GM23338 (cell line): ENCODE measurements around the gene CBARP. TPM values are rescaled to one million over a fixed set of nuclear protein-coding genes. Genes with fewer than 3 reads are reported as not detected.
A peak's percentile ranks its signal among the peaks of the same experiment; 100 is the strongest.
"Not testable (repeated sequence)": the region's sequence is repeated elsewhere in the genome, so short reads cannot be mapped to it uniquely, and the experiment has no call there.

ENCODE experiments used
- ATAC-seq: fragments of 200-7000 bp; cut with Tn5 transposase; 3 replicates; pipeline ENCODE4 v1.9.1; 2020
- DNase-seq: peaks from one replicate; pipeline ENCODE4 v3.0.0-alpha.2; 2015; ENCODE audit warnings: low spot score
- H2AFZ ChIP-seq: fragments of 200-600 bp; sonication (generic); 2 replicates; pipeline ENCODE4 v1.8.0; 2016; ENCODE audit warnings: antibody characterized with exemption, mild to moderate bottlenecking, moderate library complexity
- H3F3A ChIP-seq: fragments of 200-600 bp; sonication (generic); replicated peaks from 2 replicates; pipeline ENCODE4 v1.8.0; 2017; ENCODE audit warnings: antibody characterized with exemption, mixed run types, low read depth
- H3K27ac ChIP-seq: fragments of 200-600 bp; sonication (generic); 2 replicates; pipeline ENCODE4 v1.6.1; 2016; ENCODE audit warnings: low read depth
- H3K27me3 ChIP-seq: fragments of 200-600 bp; sonication (generic); 2 replicates; pipeline ENCODE4 v1.8.0; 2016; ENCODE audit warnings: mild to moderate bottlenecking, mixed run types, moderate library complexity; ENCODE audit not compliant: insufficient read depth
- H3K36me3 ChIP-seq: fragments of 200-600 bp; sonication (generic); 2 replicates; pipeline ENCODE4 v1.8.0; 2016; ENCODE audit warnings: mild to moderate bottlenecking; ENCODE audit not compliant: insufficient read depth
- H3K4me1 ChIP-seq: fragments of 200-600 bp; sonication (generic); 2 replicates; pipeline ENCODE4 v1.8.0; 2016; ENCODE audit warnings: mild to moderate bottlenecking, moderate library complexity; ENCODE audit not compliant: insufficient read depth
- H3K4me2 ChIP-seq: fragments of 200-600 bp; sonication (generic); 2 replicates; pipeline ENCODE4 v1.7.1; 2017; ENCODE audit warnings: mixed run types
- H3K4me3 ChIP-seq: fragments of 200-600 bp; sonication (generic); 2 replicates; pipeline ENCODE4 v1.6.1; 2016; ENCODE audit warnings: mixed run types
- H3K79me2 ChIP-seq: fragments of 200-600 bp; sonication (generic); replicated peaks from 2 replicates; pipeline ENCODE4 v1.8.0; 2017; ENCODE audit warnings: mild to moderate bottlenecking; ENCODE audit not compliant: insufficient read depth
- H3K9me2 ChIP-seq: fragments of 200-600 bp; sonication (generic); 2 replicates; pipeline ENCODE4 v1.8.0; 2017; ENCODE audit not compliant: insufficient read depth
- H4K20me1 ChIP-seq: fragments of 200-600 bp; sonication (generic); replicated peaks from 2 replicates; pipeline ENCODE4 v1.8.0; 2017; ENCODE audit warnings: mild to moderate bottlenecking; ENCODE audit not compliant: insufficient read depth
- H3K27ac Mint-ChIP-seq: 2 replicates; pipeline ENCODE4 v1.8.0; 2020; ENCODE audit warnings: inconsistent platforms, mild to moderate bottlenecking, moderate library complexity, mixed read lengths
- H3K27me3 Mint-ChIP-seq: 3 replicates; pipeline ENCODE4 v1.8.0; 2022; ENCODE audit warnings: low read depth, mild to moderate bottlenecking, moderate library complexity, mixed read lengths, inconsistent platforms; ENCODE audit not compliant: insufficient read depth, poor library complexity
- H3K36me3 Mint-ChIP-seq: 3 replicates; pipeline ENCODE4 v1.8.0; 2021; ENCODE audit warnings: low read depth, mild to moderate bottlenecking, inconsistent platforms, moderate library complexity, mixed read lengths
- H3K4me1 Mint-ChIP-seq: 3 replicates; pipeline ENCODE4 v1.8.0; 2020; ENCODE audit warnings: mild to moderate bottlenecking, inconsistent platforms, mixed read lengths
- H3K4me3 Mint-ChIP-seq: 3 replicates; pipeline ENCODE4 v1.8.0; 2021; ENCODE audit warnings: moderate library complexity, mild to moderate bottlenecking, inconsistent platforms, mixed read lengths
- H3K9me3 Mint-ChIP-seq: 3 replicates; pipeline ENCODE4 v1.8.0; 2020; ENCODE audit warnings: moderate library complexity, mild to moderate bottlenecking, inconsistent platforms, mixed read lengths
- CREB1 ChIP-seq: fragments of 250-450 bp; sonication (Bioruptor Pico); IDR thresholded peaks from 2 replicates; pipeline ENCODE4 v1.5.0; 2020; ENCODE audit warnings: low read depth, mild to moderate bottlenecking, moderate library complexity
- CTCF ChIP-seq, 2 experiments: fragments of 200-600 bp in 1 of 2; sonication (generic) in 1 of 2; conservative IDR thresholded peaks; 2 replicates each; pipeline versions ENCODE4 v1.5.1 to v1.6.1; 2016 to 2017; ENCODE audit warnings: antibody characterized with exemption in 2 of 2, low read depth in 2 of 2, mild to moderate bottlenecking in 2 of 2, moderate library complexity in 1 of 2
- EZH2phosphoT487 ChIP-seq: fragments of 200-600 bp; sonication (generic); IDR thresholded peaks from one replicate; pipeline ENCODE4 v1.8.1; 2018; ENCODE audit warnings: antibody characterized with exemption; ENCODE audit not compliant: unreplicated experiment
- JUNB ChIP-seq: IDR thresholded peaks from one replicate; pipeline ENCODE4 v1.6.1; 2016; ENCODE audit warnings: antibody characterized with exemption; ENCODE audit not compliant: unreplicated experiment
- POLR2AphosphoS5 ChIP-seq: IDR thresholded peaks from 2 replicates; pipeline ENCODE4 v1.6.1; 2016; ENCODE audit warnings: antibody characterized with exemption, low read depth
- REST ChIP-seq: IDR thresholded peaks from one replicate; pipeline ENCODE4 v1.6.1; 2018; ENCODE audit warnings: antibody characterized with exemption; ENCODE audit not compliant: unreplicated experiment
- STAT1 ChIP-seq: IDR thresholded peaks from one replicate; pipeline ENCODE4 v1.6.1; 2016; ENCODE audit warnings: antibody characterized with exemption; ENCODE audit not compliant: unreplicated experiment
- polyA plus RNA-seq: library from polyadenylated mRNA; unstranded; fragments of >200 nt; fragmentation: Nextera tagmentation; extraction: Ambion mirVana; gene quantifications from 2 replicates; pipeline ENCODE4 v1.2.1, GENCODE V29; 2016
- total RNA-seq: library from RNA; depleted of rRNA; stranded (reverse); fragments of >200 nt; shearing (Covaris generic); gene quantifications from 2 replicates; pipeline ENCODE4 v1.2.3, GENCODE V29; 2014

Gene CBARP
- total and polyA plus RNA-seq, 2 experiments from 2014 or later: 2.0 to 14.1 TPM

- peaks cover 6% of the 10 kb centered on the region for H3K27me3 Mint-ChIP-seq
- H3K27ac Mint-ChIP-seq: peak within 1 kb of the TSS; percentile 70
- Histone ChIP-seq H3K27ac (peak within 1 kb of the TSS; percentile 90), H3K4me2 (peak within 1 kb of the TSS; percentile 98), H3K36me3 (no peaks in the 10 kb centered on the region; the same call in 1 of the 2 replicates), H2AFZ (peak within 1 kb of the TSS; percentile 82), H3K79me2 (peaks cover 43% of the 10 kb centered on the region), H3K4me3 (peak within 1 kb of the TSS; percentile 91), H3K27me3 (no peaks in the 10 kb centered on the region), H3K4me1 (peaks cover 7% of the 10 kb centered on the region; the same call in 1 of the 2 replicates), H3K9me2 (no peaks in the 10 kb centered on the region), H3F3A (peaks cover 22% of the 10 kb centered on the region), H4K20me1 (peaks cover 31% of the 10 kb centered on the region)
- peaks cover 21% of the 10 kb centered on the region for H3K36me3 Mint-ChIP-seq
- H3K9me3 Mint-ChIP-seq: no peaks in the 10 kb centered on the region
- peak; percentile 99 for DNase-seq
- ATAC-seq: peak; percentile 94
- TF ChIP-seq STAT1: no peak
- TF ChIP-seq JUNB: no peak
- peak; percentile 75 for TF ChIP-seq CREB1
- TF ChIP-seq REST: no peak
- TF ChIP-seq EZH2phosphoT487: no peak
- TF ChIP-seq CTCF (conservative IDR thresholded peaks at IDR 0.05; ENCODE audit: low read depth in 2 of 2): no peak
- peak; percentile 53 for TF ChIP-seq POLR2AphosphoS5
- H3K4me1 Mint-ChIP-seq: peaks cover 15% of the 10 kb centered on the region; the same call in 2 of the 3 replicates
- H3K4me3 Mint-ChIP-seq: peak within 1 kb of the TSS; percentile 94
Observed at GRCh38 chr19:1205114-1206099, 32.4 kb downstream of the CBARP start, which contains the start of gene STK11. STK11 (plus strand) TSS chr19:1205778; CDS start chr19:1206914, 1,136 bp downstream.

GRCh38 chr19:1200614-1201013 lies 37.2 kb downstream of the CBARP start:
- H3K9me2 ChIP-seq, H2AFZ ChIP-seq, H3K27ac ChIP-seq, H3K27me3 Mint-ChIP-seq, H3K4me1 ChIP-seq, H3K4me1 Mint-ChIP-seq, H3K27me3 ChIP-seq, H3K4me3 ChIP-seq, H4K20me1 ChIP-seq, H3K36me3 Mint-ChIP-seq, H3K4me3 Mint-ChIP-seq, H3K36me3 ChIP-seq, ATAC-seq, H3K9me3 Mint-ChIP-seq, H3K27ac Mint-ChIP-seq, H3K4me2 ChIP-seq, H3K79me2 ChIP-seq, DNase-seq: not testable (repeated sequence)
- H3F3A ChIP-seq: peaks cover 14% of the 10 kb centered on the region
